Keratinocyte (primary cell): ENCODE data around the gene HEMGN. TPM values are rescaled to one million over a fixed set of nuclear protein-coding genes. Genes with fewer than 3 reads are reported as not detected.
"Not testable (repeated sequence)": the region's sequence is repeated elsewhere in the genome, so short reads cannot be mapped to it uniquely, and the experiment has no call there.

Source experiments
- DNase-seq: peaks from one replicate; pipeline ENCODE4 v3.0.0-alpha.2; 2011; ENCODE audit warnings: low read depth, missing footprints, low spot score
- FAIRE-seq: peaks from 2 replicates; lab custom pipeline; 2011; peaks lifted over from hg19 to GRCh38; lab: Jason Lieb, UNC
- H2AFZ ChIP-seq: 2 replicates; pipeline ENCODE4 v1.6.0; 2012; ENCODE audit warnings: low read length, control low read depth, inconsistent platforms; ENCODE audit not compliant: control insufficient read depth
- H3K27ac ChIP-seq: 2 replicates; pipeline ENCODE4 v1.5.1; 2011; ENCODE audit warnings: low read length; ENCODE audit not compliant: control insufficient read depth, insufficient read depth
- H3K27me3 ChIP-seq: 3 replicates; pipeline ENCODE4 v1.6.0; 2011; ENCODE audit warnings: low read length; ENCODE audit not compliant: control insufficient read depth, insufficient read depth; ENCODE audit errors: extremely low read depth
- H3K36me3 ChIP-seq, 2 experiments: 2 replicates in 1 of 2; 3 replicates in 1 of 2; pipeline ENCODE4 v1.5.1; 2011; ENCODE audit warnings: low read length in 2 of 2, mild to moderate bottlenecking in 1 of 2; ENCODE audit not compliant: control insufficient read depth in 2 of 2, insufficient read depth in 2 of 2; ENCODE audit errors: extremely low read depth in 1 of 2
- H3K4me1 ChIP-seq: 3 replicates; pipeline ENCODE4 v1.5.1; 2011; ENCODE audit warnings: low read length; ENCODE audit not compliant: control insufficient read depth, insufficient read depth; ENCODE audit errors: extremely low read depth
- H3K4me2 ChIP-seq: 3 replicates; pipeline ENCODE4 v1.6.0; 2011; ENCODE audit warnings: low read depth, low read length; ENCODE audit not compliant: control insufficient read depth, insufficient read depth; ENCODE audit errors: extremely low read depth
- H3K4me3 ChIP-seq, 3 experiments: fragments of 200-600 bp in 1 of 3; sonication (generic) in 1 of 3; 2 replicates in 2 of 3; 3 replicates in 1 of 3; pipeline ENCODE4 v1.5.1; 2011 to 2016; ENCODE audit warnings: low read length in 3 of 3, mild to moderate bottlenecking in 3 of 3, control low read depth in 2 of 3, inconsistent platforms in 1 of 3, low read depth in 1 of 3, mixed read lengths in 1 of 3, mixed run types in 1 of 3, moderate library complexity in 1 of 3; ENCODE audit not compliant: control insufficient read depth in 2 of 3, insufficient read depth in 2 of 3; ENCODE audit errors: extremely low read depth in 1 of 3
- H3K79me2 ChIP-seq: 2 replicates; pipeline ENCODE4 v1.6.0; 2012; ENCODE audit warnings: low read length; ENCODE audit not compliant: control insufficient read depth, insufficient read depth
- H3K9ac ChIP-seq: 3 replicates; pipeline ENCODE4 v1.6.0; 2011; ENCODE audit warnings: low read length; ENCODE audit not compliant: control insufficient read depth, insufficient read depth; ENCODE audit errors: extremely low read depth
- H3K9me1 ChIP-seq: 3 replicates; pipeline ENCODE4 v1.6.0; 2011; ENCODE audit warnings: low read length; ENCODE audit not compliant: control insufficient read depth, insufficient read depth; ENCODE audit errors: extremely low read depth
- H3K9me3 ChIP-seq: 2 replicates; pipeline ENCODE4 v1.5.1; 2012; ENCODE audit warnings: low read depth, low read length; ENCODE audit not compliant: control insufficient read depth
- H4K20me1 ChIP-seq: 3 replicates; pipeline ENCODE4 v1.6.0; 2011; ENCODE audit warnings: low read length; ENCODE audit not compliant: control insufficient read depth, insufficient read depth; ENCODE audit errors: extremely low read depth
- CTCF ChIP-seq, 3 experiments: IDR thresholded peaks in 1 of 3; conservative IDR thresholded peaks in 1 of 3; optimal IDR thresholded peaks in 1 of 3; 2 replicates in 2 of 3; 3 replicates in 1 of 3; pipeline versions ENCODE3 to v1.5.1; 2011; ENCODE audit warnings: low read length in 3 of 3, mild to moderate bottlenecking in 3 of 3, moderate library complexity in 2 of 3, control low read depth in 1 of 3, inconsistent platforms in 1 of 3; ENCODE audit not compliant: insufficient read depth in 2 of 3; ENCODE audit errors: extremely low read depth in 1 of 3
- EZH2 ChIP-seq: IDR thresholded peaks from one replicate; pipeline ENCODE4 v1.6.1; 2012; ENCODE audit warnings: inconsistent platforms, mild to moderate bottlenecking, low read length, moderate library complexity
- dilution Hi-C: fragments of 300-500 bp; cut with MboI; formaldehyde crosslinking; loops from one replicate; pipeline ENCODE4 v1.7.0; 2020; ENCODE audit warnings: low sequenced_read_pairs; ENCODE audit not compliant: extremely low pct_ligation_motif_present
- polyA plus RNA-seq, 5 experiments: library from polyadenylated mRNA; depleted of rRNA in 3 of 5; stranded (reverse) in 3 of 5; stranded (forward) in 1 of 5; unstranded in 1 of 5; fragments of >200 nt; gene quantifications; 1 replicate in 1 of 5; 2 replicates in 3 of 5; 3 replicates in 1 of 5; pipeline versions ENCODE4 v1.2.1 to v1.2.3, GENCODE V29; 2011 to 2012; ENCODE audit warnings: missing spikeins in 2 of 5, low read depth in 1 of 5, low replicate concordance in 1 of 5

HEMGN gene
- polyA plus RNA-seq, 1 donor (not counting 4 experiments of a cell fraction or from before 2014, with no cell fraction given): not detected

GRCh38 chr9:97954550-97954989, 16.6 kb upstream of the HEMGN start:
- TF ChIP-seq EZH2 (no peak), CTCF (optimal IDR thresholded peaks at IDR 0.05 in 1 of 3, IDR thresholded peaks at IDR 0.05 in 1 of 3, conservative IDR thresholded peaks at IDR 0.05 in 1 of 3; ENCODE audit: extremely low read depth in 1 of 3, insufficient read depth in 2 of 3, low read length in 3 of 3) (peak; percentile 75 to 91 (median 81))
- no peak overlapping the region for H2AFZ ChIP-seq
- no peaks in the 10 kb centered on the region for H3K4me1 ChIP-seq
- H3K9me1 ChIP-seq: no peaks in the 10 kb centered on the region
- no peaks in the 10 kb centered on the region for H3K36me3 ChIP-seq
- H3K79me2 ChIP-seq: no peaks in the 10 kb centered on the region
- FAIRE-seq (peak; percentile 76), DNase-seq (no peak)
- no peaks in the 10 kb centered on the region for H3K27me3 ChIP-seq
- H3K9me3 ChIP-seq: peaks cover 2% of the 10 kb centered on the region
- no peak overlapping the region for H3K4me3 ChIP-seq
- H3K4me2 ChIP-seq: no peak overlapping the region
- H3K9ac ChIP-seq: no peak overlapping the region
- no peak overlapping the region for H3K27ac ChIP-seq
- dilution Hi-C loops: no loop called here
- no peaks in the 10 kb centered on the region for H4K20me1 ChIP-seq

GRCh38 chr9:97950873-97951272, 12.9 kb upstream of the HEMGN start:
- H4K20me1 ChIP-seq, H3K36me3 ChIP-seq, DNase-seq, H2AFZ ChIP-seq, H3K79me2 ChIP-seq, H3K4me3 ChIP-seq, FAIRE-seq, H3K9ac ChIP-seq, H3K27me3 ChIP-seq, H3K9me3 ChIP-seq, H3K27ac ChIP-seq, H3K9me1 ChIP-seq, H3K4me2 ChIP-seq, H3K4me1 ChIP-seq, dilution Hi-C loops: not testable (repeated sequence)

GRCh38 chr9:97947094-97947493, 9.1 kb upstream of the HEMGN start:
- H3K4me3 ChIP-seq, H3K9me3 ChIP-seq, H3K79me2 ChIP-seq, H3K36me3 ChIP-seq, H4K20me1 ChIP-seq, dilution Hi-C loops, H3K9me1 ChIP-seq, H2AFZ ChIP-seq, FAIRE-seq, H3K27me3 ChIP-seq, DNase-seq, H3K4me2 ChIP-seq, H3K27ac ChIP-seq, H3K9ac ChIP-seq, H3K4me1 ChIP-seq: not testable (repeated sequence)

GRCh38 chr9:97945470-97945869, 7.5 kb upstream of the HEMGN start:
- H3K4me2 ChIP-seq, H2AFZ ChIP-seq, H3K79me2 ChIP-seq, H3K9ac ChIP-seq, H4K20me1 ChIP-seq, FAIRE-seq, H3K27me3 ChIP-seq, H3K9me3 ChIP-seq, H3K4me1 ChIP-seq, H3K27ac ChIP-seq, H3K9me1 ChIP-seq, H3K4me3 ChIP-seq, DNase-seq, H3K36me3 ChIP-seq, dilution Hi-C loops: not testable (repeated sequence)
